ENCODE measurements around the gene ETV3.

Gene ETV3

DNA sequence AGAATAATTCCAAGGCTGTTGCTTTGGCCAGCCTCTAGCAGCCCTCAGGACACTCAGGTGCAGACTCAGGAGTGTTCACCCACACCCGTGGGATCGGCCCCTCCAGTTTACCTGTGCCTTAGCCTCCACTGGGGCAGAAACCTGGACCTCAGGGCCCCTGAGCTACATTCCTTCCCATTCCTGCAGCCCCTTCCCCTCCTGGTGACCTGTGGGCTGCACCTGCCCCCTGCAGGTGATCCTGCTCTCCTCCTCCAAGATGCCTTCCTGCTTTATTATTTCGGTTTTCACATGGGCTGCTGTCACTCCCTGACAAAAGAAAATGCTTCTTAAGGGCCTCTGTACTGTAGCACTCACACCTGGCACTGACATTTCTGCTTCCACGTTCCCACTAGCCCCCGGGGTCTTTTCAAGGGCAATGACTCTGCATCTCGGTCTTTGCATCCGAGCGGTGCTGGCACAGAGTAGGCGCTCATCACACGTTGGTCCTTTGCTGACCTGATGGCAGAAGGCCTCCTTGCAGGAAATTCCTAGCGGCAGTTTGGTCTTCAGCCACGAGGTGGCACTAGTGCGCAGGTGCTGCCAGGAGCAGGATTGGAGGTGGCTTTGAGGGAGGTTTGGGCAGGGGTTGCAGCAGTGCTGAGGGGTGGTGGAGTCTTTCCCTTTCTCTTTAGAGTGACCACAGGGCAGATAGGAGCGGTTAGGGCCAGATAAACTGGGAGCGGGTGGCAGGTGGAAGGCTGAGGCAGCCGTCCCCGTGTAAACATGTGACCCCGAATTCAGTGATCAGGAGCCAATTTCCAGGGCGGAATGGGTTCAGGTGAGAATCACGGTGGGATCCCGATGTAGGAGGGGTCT is 25.3 kb upstream of the ETV3 start:
- in situ Hi-C loops (cut with MboI; ENCODE audit: low sequenced_read_pairs): loop anchor here (10.0 kb wide), 1 partner anchor 69 kb away; the partner anchor contains the start of gene ETV3L

GRCh38 chr1:157162345-157162744 is 24.1 kb upstream of the ETV3 start:
- in situ Hi-C loops (cut with MboI; ENCODE audit: low sequenced_read_pairs): loop anchor here (10.0 kb wide), 1 partner anchor 68 kb away; the partner anchor contains the start of gene ETV3L

GRCh38 chr1:157161901-157162300 is 23.7 kb upstream of the ETV3 start:
- in situ Hi-C loops (cut with MboI; ENCODE audit: low sequenced_read_pairs): loop anchor here (10.0 kb wide), 1 partner anchor 67 kb away; the partner anchor contains the start of gene ETV3L

DNA sequence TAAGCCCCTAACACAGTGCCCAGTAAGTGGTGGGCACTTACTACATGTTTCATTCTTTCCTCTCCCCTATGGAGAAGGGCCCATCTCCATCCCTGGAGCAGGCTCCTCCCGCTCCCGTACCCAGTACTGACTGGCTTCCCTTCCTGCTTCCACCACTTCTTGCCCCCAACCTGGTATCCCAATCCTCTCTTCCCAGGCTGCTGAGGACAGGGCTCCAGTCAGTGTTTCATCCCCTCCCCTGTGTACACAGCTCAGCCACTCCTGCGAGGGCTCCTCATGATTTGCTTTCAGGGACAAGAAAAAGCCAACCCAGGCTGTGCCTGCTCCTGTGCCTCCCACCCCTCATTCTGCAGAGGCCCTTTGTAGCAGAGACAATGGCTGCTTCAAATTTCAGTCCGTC is 20.8 kb upstream of the ETV3 start:
- in situ Hi-C loops (cut with MboI; ENCODE audit: low sequenced_read_pairs): no loop called here

DNA sequence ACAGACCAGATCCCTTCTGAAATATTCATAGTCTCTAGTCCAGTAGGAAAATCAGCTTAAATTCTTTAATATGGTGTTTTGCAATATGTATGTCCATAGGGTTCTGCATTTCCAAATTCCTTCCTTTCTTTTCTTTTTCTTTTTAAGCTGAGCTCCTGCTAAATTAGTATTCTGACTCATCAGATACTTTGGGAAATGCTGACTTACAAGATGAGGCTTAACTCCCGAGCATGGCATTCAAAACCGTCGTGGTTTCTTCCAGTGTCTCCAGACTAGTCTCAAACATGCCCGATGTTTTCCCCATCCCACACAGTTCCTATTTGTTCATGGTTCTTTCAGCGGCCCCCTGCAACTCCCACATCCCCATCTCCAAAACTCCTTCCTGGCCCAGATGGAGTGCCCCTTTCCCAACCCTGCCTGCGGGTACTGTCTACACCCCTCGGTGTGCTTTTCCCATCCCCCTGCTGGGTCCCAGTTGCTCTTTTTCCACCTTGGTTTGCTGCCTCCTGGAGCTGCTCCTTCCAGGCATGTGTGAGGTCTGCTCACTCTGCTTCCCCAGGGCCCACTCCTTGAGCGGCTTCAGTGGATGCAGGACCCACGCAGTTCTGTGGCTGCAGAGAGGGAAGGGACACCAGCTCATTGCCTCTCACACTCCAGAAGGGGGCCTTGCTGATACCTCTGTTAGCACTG is 19.5 kb upstream of the ETV3 start:
- in situ Hi-C loops (cut with MboI; ENCODE audit: low sequenced_read_pairs): no loop called here

GRCh38 chr1:157156058-157156541 is 17.9 kb upstream of the ETV3 start:
- in situ Hi-C loops (cut with MboI; ENCODE audit: low sequenced_read_pairs): no loop called here

GRCh38 chr1:157155658-157156057 is 17.5 kb upstream of the ETV3 start:
- in situ Hi-C loops (cut with MboI; ENCODE audit: low sequenced_read_pairs): no loop called here

GRCh38 chr1:157154940-157155514 is 16.8 kb upstream of the ETV3 start:
- in situ Hi-C loops (cut with MboI; ENCODE audit: low sequenced_read_pairs): no loop called here

DNA sequence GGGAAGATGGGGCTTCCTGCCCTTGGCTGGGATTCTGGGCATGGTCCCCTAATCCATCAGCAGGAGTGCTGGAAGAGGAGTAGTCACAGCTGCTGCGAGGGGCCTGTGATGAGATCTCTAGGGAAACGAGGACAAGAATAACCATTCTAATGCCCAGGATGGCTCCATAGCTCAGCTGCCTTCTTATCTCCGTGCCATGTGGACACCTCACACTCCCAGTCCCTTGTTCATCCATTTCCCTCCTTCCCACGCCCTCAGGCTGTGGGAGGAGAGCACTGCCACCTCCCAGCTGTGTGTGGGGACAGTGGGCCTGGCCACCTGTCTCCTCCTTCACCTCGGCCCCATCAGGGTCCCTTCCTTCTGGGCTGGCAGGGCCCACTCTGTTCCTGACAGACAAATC is 16.1 kb upstream of the ETV3 start:
- in situ Hi-C loops (cut with MboI; ENCODE audit: low sequenced_read_pairs): no loop called here

- in situ Hi-C loops (cut with MboI; ENCODE audit: low sequenced_read_pairs): no loop called here
Measured at GRCh38 chr1:157153746-157154145, 15.6 kb upstream of the ETV3 start.

DNA sequence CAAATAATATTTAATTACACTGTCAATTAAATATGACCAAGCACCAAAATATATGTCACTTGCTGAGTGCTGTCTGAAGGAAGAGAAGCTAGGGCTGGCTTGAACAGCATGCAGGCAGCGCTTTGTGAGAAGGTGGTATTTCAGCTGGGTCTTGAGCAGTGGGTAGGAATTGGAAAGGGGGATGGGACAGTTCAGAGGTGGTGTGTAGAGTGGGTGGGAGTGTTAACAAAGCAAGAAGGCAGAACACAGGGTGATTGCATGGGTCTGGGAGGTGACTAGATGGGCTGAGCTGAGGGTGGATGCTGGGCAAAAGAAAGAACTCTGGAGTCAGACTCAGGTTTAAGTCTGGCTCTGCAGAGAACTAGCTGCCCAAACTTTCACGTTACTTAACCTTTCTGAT is 14.3 kb upstream of the ETV3 start:
- in situ Hi-C loops (cut with MboI; ENCODE audit: low sequenced_read_pairs): no loop called here

GRCh38 chr1:157151506-157151905 is 13.3 kb upstream of the ETV3 start:
- in situ Hi-C loops (cut with MboI; ENCODE audit: low sequenced_read_pairs): no loop called here

GRCh38 chr1:157151073-157151472 is 12.9 kb upstream of the ETV3 start:
- in situ Hi-C loops (cut with MboI; ENCODE audit: low sequenced_read_pairs): no loop called here

- in situ Hi-C loops (cut with MboI; ENCODE audit: low sequenced_read_pairs): no loop called here
Measured at GRCh38 chr1:157150631-157151030, 12.4 kb upstream of the ETV3 start.

- in situ Hi-C loops (cut with MboI; ENCODE audit: low sequenced_read_pairs): no loop called here
Measured at GRCh38 chr1:157147906-157148700, 9.9 kb upstream of the ETV3 start.

GRCh38 chr1:157147037-157147436 is 8.8 kb upstream of the ETV3 start:
- in situ Hi-C loops (cut with MboI; ENCODE audit: low sequenced_read_pairs): no loop called here

GRCh38 chr1:157146244-157146643 is 8.0 kb upstream of the ETV3 start:
- in situ Hi-C loops (cut with MboI; ENCODE audit: low sequenced_read_pairs): no loop called here

- in situ Hi-C loops (cut with MboI; ENCODE audit: low sequenced_read_pairs): no loop called here
Measured at GRCh38 chr1:157145076-157145475, 6.9 kb upstream of the ETV3 start.

GRCh38 chr1:157144509-157144908 is 6.3 kb upstream of the ETV3 start:
- in situ Hi-C loops (cut with MboI; ENCODE audit: low sequenced_read_pairs): no loop called here

GRCh38 chr1:157142765-157143423 is 4.7 kb upstream of the ETV3 start:
- in situ Hi-C loops (cut with MboI; ENCODE audit: low sequenced_read_pairs): no loop called here

Data from HL-60/S4 treated with retinoic acid at 250 ng/mL for 4 days and 3 days (cell line).